GM10847 (cell line): ENCODE measurements around the gene LYZL4.

Source experiments
- POLR2A ChIP-seq: IDR thresholded peaks from 2 replicates; pipeline ENCODE4 v1.6.1; 2011; ENCODE audit not compliant: insufficient read length; ENCODE audit errors: extremely low read depth

LYZL4 gene, protein sequence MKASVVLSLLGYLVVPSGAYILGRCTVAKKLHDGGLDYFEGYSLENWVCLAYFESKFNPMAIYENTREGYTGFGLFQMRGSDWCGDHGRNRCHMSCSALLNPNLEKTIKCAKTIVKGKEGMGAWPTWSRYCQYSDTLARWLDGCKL

DNA sequence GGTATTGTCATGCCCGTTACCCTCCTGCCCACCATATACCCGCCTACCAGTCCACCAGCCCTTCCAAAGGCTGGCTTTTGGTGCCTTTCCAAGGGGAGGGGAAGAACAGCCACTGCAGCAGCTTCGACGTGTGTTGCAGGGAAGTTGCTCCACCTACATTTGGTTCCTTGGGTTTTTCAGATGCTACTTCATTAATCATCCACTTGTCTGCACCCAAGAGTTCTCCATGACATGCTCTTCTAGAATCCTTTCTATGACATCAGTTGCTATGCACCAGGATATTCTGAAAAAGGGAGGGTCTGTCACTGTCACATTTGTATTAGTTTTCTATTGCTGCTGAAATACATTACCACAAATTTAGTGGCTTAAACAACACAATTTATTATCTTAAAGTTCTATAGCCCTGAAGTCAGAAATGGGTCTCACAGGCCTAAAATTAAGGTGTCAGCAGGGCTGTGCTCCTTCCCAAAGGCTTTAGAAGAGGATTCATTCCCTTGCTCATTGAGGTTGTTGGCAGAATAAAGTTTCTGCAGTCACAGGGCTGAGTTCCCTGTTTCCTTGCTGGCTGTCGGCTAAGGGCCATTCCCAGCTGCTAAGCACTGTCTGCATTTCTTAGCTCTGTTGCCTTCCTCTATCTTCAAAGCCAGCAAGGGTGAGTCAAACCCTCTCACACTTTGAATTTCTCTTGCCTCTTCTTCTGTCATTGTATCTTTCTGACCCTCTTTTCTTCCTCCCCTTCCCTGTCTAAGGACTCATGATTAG, at the start of gene LYZL4:
LYZL4 (minus strand) TSS at position 241 of the 762 bp plus-strand sequence. CDS start 3,359 bp downstream, outside the sequence.
- no peak for TF ChIP-seq POLR2A

DNA sequence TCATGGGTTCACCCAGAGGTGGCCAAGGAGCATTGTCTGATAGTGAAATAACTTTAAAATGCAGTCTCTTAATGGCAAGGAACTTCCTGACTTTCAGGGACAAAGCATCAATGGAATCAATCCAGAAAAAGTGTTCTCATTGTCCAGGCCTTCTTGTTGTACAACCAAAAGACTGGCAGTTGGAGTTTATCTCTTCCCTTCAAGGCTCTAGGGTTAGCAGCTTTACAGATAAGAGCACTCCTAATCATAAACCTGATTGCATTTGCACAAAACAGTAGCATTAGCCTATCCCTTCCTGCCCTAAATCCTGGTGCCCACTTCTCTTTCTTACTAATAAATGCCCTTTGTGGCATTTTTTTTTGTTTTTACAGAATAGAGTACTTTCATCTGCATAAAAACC, 48.7 kb upstream of the LYZL4 start:
- TF ChIP-seq POLR2A = no peak

DNA sequence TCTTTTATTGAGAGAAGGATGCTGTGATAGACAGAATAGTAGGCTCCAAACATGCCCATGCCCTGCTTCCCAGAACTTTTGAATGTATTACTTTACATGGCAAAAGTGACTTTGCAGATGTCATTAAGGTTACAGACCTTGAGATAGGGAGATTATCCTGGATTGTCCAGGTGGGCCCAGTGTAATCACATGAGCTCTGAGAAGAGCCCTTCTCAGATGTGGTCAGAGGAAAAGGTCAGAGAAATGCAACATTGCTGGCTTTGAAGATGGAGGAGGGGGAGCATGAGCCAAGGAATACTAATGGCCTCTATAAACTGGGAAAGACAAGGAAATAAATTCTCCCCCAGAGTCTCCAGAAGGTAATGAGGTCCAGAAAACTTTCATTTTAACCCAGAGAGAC, 45.8 kb upstream of the LYZL4 start:
- no peak for TF ChIP-seq POLR2A

DNA sequence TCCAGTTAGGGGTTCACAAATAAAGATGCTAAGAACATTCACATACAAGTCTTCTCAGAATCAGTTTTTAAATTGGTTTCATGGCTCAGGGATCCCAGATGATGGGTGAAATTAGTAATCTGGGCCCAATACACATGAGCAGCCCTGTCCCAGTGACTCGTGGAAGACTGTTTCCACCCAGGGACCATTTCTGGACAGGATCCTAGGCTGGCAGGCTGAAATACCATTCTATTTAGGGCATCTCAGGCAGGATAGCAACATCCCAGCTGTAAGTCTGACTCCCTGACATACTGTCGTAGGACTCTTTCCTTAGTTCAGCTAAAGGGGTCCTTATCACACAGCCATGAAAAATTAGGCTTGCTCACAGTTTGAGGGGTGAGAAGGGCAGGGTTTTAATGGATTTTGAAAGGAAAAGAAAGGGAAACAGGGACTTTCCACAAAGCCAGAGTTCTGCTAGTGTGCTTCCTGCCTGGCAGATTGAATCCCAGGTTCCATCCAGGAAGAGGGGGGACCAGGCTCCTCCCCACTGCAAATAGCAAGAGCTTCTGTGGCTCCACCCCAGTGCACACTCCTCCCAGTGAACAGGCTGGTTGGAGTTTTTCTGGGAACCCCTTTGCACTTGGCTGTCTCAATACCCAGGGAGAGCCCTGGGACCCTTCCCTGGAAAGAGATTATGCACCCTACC, 41.3 kb upstream of the LYZL4 start:
- TF ChIP-seq POLR2A = no peak

DNA sequence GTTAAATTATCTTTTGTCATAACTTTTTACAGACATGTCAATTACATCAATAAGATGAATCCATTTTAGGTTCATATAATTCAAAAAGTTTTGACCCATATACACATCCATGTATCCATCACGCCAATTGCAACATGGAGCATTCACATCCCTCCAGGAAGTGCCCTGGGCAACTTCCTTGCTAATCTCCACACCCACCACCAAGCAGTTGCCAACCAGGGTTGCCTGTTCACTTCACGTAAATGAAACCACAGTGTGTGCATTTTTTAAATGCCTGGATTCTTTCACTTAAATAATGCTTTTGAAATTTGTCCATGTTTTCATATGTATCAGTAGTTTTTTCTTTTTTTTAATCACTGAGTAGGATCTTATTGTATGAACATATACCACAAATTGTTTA, 40.7 kb upstream of the LYZL4 start:
- no peak for TF ChIP-seq POLR2A

DNA sequence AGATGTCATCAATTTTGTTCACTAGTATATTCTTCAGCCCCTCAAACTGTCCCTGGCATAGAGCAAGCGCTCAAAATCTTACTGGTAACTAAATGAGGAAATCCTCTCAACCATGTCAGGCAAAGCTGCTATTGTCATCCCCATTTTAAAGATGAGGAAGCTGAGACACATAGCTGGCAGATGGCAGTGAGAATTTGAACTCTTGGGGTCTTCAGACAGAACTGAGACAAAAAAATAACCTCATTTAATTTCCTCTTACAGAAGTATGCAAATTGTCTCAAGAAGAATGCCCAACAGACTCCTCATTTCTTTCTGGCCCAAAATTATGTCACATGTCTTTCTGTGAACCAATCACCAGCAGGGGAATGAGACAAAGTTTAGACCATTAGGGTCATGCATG, 40.2 kb upstream of the LYZL4 start:
- no peak for TF ChIP-seq POLR2A

DNA sequence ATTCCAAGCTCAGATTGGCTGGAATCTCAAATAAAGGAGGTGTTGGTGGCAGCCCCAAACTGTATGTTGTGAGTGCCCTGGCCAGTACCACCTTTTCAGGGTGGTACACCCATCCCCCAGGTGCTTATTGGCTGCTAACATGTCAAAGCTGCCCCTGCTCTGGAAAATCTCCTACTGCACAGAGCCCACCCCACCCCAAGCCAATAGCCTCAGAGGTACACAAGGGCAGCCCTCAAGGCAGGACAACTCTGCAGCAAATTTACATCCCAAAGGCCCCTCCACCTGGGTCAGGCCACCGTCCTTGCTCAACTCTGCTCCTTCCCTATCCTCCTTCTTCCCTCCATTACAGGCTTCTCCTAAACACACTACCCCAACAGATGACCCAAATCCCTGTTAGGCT, 37.1 kb upstream of the LYZL4 start:
- no peak for TF ChIP-seq POLR2A

DNA sequence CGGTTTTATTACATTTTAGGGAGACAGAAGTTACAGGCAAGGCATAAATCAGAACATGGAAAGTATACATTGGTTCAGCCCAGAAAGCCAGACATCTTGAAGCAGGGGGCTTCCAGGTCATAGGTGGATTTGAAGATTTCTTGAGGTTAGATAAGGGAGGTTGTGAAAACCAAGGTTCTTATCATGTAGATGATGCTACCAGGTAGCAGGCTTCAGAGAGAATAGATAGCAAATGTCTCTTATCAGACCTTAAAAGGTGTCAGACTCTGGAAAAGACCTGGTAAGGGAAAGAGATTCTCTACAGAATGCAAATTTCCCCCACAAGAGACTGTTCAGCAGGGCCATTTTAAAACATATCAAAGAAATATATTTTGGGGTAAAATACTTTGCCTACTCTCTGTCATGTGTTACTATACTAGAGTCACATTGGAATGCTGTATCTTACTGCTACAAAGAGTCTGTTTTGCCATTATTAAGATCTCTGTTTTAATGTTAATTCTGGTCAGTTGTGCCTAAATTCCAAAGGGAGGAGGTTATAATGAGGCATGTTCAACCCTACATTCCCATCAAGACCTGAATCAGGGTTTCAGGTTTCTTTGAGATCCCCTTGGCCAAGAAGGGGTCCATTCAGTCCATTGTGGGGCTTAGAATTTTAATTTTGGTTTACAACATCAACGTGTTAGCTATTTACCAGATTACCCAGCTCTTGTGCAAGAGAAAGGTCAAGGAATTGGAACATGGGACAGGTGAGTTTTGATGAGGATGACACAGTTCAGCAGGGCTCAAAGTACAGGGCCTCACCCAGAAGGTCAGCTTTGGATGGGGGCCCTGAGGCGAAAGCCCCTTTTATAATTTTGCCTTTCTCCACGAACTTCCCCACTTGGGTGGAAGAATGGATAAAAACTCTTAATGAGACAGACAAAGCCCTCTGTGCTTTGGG, 36.0 kb upstream of the LYZL4 start:
- no peak for TF ChIP-seq POLR2A

DNA sequence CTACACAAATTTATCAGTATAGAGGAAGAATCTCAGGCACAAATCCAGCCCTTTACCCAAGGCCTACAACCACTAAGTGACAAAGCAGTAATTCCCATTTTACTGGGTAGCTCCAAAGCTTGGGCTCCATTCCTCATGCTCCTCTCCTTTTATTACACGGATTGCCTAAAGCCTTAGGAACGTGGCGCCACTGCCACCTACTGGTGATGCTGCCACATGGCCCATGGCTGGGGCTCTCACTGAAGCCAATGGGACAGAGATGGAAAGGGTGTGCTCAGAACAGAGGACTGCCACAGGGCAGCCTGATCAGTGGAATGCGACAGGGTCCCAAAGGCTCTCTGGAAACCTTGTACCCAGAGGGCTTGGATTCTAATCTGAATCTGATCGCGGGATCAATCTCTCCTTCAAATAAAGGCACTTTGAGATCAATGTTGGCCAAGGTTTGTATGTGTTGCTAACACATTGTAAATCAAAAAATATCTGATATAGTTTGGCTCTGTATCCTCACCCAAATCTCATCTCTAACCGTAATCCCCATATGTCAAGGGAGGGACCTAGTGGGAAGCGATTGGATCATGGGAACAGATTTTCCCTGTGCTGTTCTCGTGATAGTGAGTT, 33.5 kb upstream of the LYZL4 start:
- TF ChIP-seq POLR2A = no peak

DNA sequence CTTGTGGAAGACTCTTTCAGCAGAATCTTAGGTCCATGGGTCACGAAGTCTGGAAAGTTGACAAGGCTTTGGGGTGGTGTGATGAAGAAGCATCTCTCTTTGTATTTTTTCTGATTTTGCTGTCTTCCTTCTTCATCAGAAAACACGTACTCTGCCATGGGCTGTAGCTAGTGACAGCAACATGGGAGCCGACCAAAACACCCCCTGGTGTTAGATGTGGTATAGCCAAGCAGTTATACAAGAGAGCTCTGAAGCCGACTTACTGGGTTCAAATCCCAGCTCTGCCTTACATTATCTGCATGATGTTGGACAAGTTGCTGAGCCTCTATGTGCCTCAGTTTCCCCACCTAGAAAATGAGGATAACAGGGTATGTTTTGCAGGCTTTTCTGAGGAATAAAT, 32.9 kb upstream of the LYZL4 start:
- no peak for TF ChIP-seq POLR2A

DNA sequence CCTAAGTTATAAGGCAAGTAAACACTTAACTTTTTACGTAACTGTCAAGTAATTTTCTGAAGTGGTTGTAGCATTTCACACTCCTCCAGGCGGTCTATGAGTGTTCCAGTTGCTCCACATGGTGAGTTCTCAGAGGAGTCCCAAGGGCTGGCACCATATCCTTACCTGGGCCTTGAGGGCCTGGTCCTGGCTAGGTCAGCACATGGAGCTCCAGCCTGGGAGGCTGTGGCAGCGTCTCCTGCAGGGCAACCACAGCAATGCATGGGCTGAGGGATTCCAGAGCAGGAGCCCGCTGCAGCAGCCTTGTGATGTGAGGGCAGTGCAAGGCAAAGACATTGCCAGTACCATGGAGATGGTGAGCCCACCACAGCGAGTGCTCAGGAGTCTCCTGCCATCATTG, 32.2 kb upstream of the LYZL4 start:
- no peak for TF ChIP-seq POLR2A

DNA sequence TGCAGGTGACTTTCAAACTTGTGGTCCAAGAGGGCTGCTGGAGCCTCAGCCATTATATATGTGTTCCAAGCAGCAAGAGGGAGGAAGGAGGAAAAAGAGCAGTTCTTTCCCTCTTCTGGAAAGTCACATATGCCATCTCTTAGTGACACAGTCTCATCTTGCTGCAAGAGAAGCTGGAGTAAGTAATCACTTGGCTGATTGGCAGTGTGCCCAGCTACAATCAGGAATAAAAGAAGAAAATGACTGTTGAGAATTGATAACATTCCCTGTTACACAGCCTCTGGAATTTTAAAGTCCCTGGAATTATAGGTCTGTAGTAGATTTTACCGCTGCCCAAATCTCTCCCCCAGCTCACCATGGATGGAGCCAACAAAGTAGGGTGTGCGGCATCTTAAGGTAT, 31.4 kb upstream of the LYZL4 start:
- no peak for TF ChIP-seq POLR2A

DNA sequence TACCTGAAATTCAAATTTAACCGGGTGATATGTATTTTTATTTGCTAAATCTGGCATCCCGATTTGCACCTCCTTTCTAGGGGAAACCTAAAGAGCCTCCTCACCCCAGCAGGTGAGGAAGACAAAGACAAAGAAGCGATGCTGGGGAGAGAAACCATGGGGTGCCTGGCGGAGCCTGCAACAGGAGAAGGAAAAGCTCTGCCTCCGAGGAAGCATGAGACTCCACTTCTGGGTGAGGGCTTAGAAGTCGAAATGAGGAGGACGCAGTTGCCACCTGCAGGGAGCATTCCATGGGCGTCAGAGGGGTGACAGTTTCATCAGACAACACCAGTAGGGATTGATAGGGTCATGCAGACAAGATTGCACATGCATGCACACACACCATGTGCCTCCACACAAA, 30.5 kb upstream of the LYZL4 start:
- TF ChIP-seq POLR2A = no peak

DNA sequence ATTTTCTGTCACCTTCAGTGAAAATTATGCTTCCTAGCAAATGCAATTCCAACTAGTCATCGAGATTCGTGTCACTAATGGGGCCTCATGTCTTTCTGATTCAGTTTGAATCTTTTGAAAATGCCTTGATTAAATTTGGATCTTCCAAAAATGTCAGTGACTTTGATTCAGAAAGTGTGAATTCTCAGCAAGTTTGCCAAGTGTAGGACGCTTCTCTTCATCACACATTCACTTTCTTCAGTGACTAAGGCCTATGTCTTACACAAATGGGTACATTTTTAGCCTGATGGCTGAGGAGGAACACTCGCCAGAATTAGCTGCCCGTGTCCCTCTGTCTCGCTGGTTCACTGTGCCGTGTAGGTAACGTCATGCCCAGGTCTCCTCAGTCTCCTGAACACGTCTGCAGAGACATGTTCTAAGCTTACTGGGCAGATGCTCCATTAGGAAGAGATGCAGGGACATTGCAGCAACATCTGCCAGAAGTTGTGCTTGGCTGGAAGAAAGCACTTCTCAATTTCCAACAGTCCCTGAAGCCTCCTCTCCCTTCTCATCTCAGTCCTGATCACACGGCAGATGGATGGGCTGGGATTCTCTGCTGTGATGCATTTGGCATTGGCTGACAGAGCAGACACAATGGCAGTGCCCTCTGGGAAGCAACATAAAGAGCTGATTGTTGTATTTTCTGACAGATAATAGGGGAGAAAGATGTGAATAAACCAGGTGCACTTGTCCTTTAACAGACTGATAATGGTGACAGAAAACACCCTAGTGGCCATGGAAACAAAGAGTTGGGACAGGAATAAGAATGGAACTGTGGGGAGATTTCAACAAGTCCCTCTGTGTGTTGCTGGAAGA, 29.1 kb upstream of the LYZL4 start:
- no peak for TF ChIP-seq POLR2A
